Ovary (tissue), 3 donors: ENCODE results near the gene GALNT10.

Experiments used
- CTCF ChIP-seq, 3 donors: fragments of 450-650 bp in 2 of 3; fragments of 200-600 bp in 1 of 3; IDR thresholded peaks; one replicate each; pipeline versions ENCODE4 v1.5.1 to v1.8.0; 2016 to 2022; ENCODE audit warnings: antibody characterized with exemption in 3 of 3, mild to moderate bottlenecking in 1 of 3
- EP300 ChIP-seq: sonication (generic); formaldehyde crosslinking; IDR thresholded peaks from one replicate; pipeline ENCODE4 v1.6.1; 2017; ENCODE audit warnings: antibody characterized with exemption
- POLR2A ChIP-seq: fragments of 450-650 bp; IDR thresholded peaks from one replicate; pipeline ENCODE4 v1.6.1; 2017; ENCODE audit warnings: antibody characterized with exemption, mild to moderate bottlenecking, moderate library complexity
- donor health status: DM: no; HTN: no; CAD: no.

- TF ChIP-seq CTCF (IDR thresholded peaks at IDR 0.05) (peak; percentile 37 to 72 (median 50)), POLR2A (no peak), EP300 (no peak)
These were observed 277.3 kb downstream of the GALNT10 start for GRCh38 chr5:154467655-154468354.
